ENCODE data around the gene UAP1L1.

UAP1L1 gene

GRCh38 chr9:137037035-137037434 is 40.3 kb upstream of the UAP1L1 start:
- no peak overlapping the region for H3K4me3 ChIP-seq (ENCODE audit: low read depth, low read length)
- no peak for TF ChIP-seq CTCF (IDR thresholded peaks at IDR 0.05; ENCODE audit: low read depth, low read length)

- no peak for TF ChIP-seq CTCF (IDR thresholded peaks at IDR 0.05; ENCODE audit: low read depth, low read length)
- H3K4me3 ChIP-seq (ENCODE audit: low read depth, low read length) = no peak overlapping the region
Observed at GRCh38 chr9:137037483-137037882, 39.8 kb upstream of the UAP1L1 start.

- TF ChIP-seq CTCF (IDR thresholded peaks at IDR 0.05; ENCODE audit: low read depth, low read length) = no peak
Observed at GRCh38 chr9:137038916-137039315, 38.4 kb upstream of the UAP1L1 start.

GRCh38 chr9:137039611-137040366 is 37.5 kb upstream of the UAP1L1 start:
- no peak overlapping the region for H3K4me3 ChIP-seq (ENCODE audit: low read depth, low read length)
- no peak for TF ChIP-seq CTCF (IDR thresholded peaks at IDR 0.05; ENCODE audit: low read depth, low read length)

More at GRCh38 chr9:137038916-137039315, 38.4 kb upstream of the UAP1L1 start:
- H3K4me3 ChIP-seq (ENCODE audit: low read depth, low read length) = no peak overlapping the region

GRCh38 chr9:137040568-137040967 is 36.7 kb upstream of the UAP1L1 start:
- TF ChIP-seq CTCF (IDR thresholded peaks at IDR 0.05; ENCODE audit: low read depth, low read length) = no peak
- H3K4me3 ChIP-seq (ENCODE audit: low read depth, low read length) = no peak overlapping the region

- no peak overlapping the region for H3K4me3 ChIP-seq (ENCODE audit: low read depth, low read length)
- no peak for TF ChIP-seq CTCF (IDR thresholded peaks at IDR 0.05; ENCODE audit: low read depth, low read length)
Observed at GRCh38 chr9:137041124-137041523, 36.2 kb upstream of the UAP1L1 start.
